Testis (tissue), 2 donors: ENCODE data around the gene C1orf94.

Experiments
- POLR2A ChIP-seq: fragments of 450-650 bp; IDR thresholded peaks from one replicate; pipeline ENCODE4 v1.6.1; 2017; ENCODE audit warnings: antibody characterized with exemption, mild to moderate bottlenecking, moderate library complexity
- TF ChIP-seq, protein P1 (sequence below), 3 experiments: fragments of 450-650 bp in 2 of 3; fragments of 200-600 bp in 1 of 3; sonication (generic) in 1 of 3; IDR thresholded peaks; one replicate each; pipeline ENCODE4 v1.5.1; 2016 to 2019; ENCODE audit warnings: antibody characterized with exemption in 3 of 3, mild to moderate bottlenecking in 2 of 3, moderate library complexity in 1 of 3

GRCh38 chr1:34267326-34267725 is 90.6 kb downstream of the C1orf94 start:
- TF ChIP-seq, protein P1, sequence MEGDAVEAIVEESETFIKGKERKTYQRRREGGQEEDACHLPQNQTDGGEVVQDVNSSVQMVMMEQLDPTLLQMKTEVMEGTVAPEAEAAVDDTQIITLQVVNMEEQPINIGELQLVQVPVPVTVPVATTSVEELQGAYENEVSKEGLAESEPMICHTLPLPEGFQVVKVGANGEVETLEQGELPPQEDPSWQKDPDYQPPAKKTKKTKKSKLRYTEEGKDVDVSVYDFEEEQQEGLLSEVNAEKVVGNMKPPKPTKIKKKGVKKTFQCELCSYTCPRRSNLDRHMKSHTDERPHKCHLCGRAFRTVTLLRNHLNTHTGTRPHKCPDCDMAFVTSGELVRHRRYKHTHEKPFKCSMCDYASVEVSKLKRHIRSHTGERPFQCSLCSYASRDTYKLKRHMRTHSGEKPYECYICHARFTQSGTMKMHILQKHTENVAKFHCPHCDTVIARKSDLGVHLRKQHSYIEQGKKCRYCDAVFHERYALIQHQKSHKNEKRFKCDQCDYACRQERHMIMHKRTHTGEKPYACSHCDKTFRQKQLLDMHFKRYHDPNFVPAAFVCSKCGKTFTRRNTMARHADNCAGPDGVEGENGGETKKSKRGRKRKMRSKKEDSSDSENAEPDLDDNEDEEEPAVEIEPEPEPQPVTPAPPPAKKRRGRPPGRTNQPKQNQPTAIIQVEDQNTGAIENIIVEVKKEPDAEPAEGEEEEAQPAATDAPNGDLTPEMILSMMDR (IDR thresholded peaks at IDR 0.05): no peak
- TF ChIP-seq POLR2A: no peak
